ENCODE results near the gene CTDSP1.

- TF ChIP-seq POLR2A (IDR thresholded peaks at IDR 0.05) (no peak), CTCF (IDR thresholded peaks at IDR 0.05) (no peak)
These were observed 4.6 kb upstream of the CTDSP1 start for GRCh38 chr2:218395090-218395444.
